Measurements from ENCODE around the gene ACTA2. TPM values are rescaled to one million over a fixed set of nuclear protein-coding genes. Genes with fewer than 3 reads are reported as not detected.

The ACTA2 gene
- polyA plus RNA-seq, 4 donors = 6.5 to 274 (median 82.6) TPM

- H3K9me3 ChIP-seq (ENCODE audit: control insufficient read depth in 2 of 2, insufficient read depth in 1 of 2, low read depth in 1 of 2, low read length in 1 of 2) = no peaks in the 10 kb centered on the region
- DNase-seq (no peak), FAIRE-seq (no peak)
- 38 to 76% (median 63%) methylated on average over 3 of the region's 3 CpGs for WGBS, 3 donors
- H3K36me3 ChIP-seq (ENCODE audit: control insufficient read depth in 3 of 3, insufficient read depth in 2 of 3, low read depth in 1 of 3, low read length in 3 of 3) = no peaks in the 10 kb centered on the region
- no peak overlapping the region for H3K27ac ChIP-seq (ENCODE audit: low read depth in 1 of 3, low read length in 2 of 3)
- no peaks in the 10 kb centered on the region for H3K27me3 ChIP-seq (ENCODE audit: control insufficient read depth in 3 of 3, insufficient read depth in 3 of 3, low read length in 3 of 3)
- peaks cover 3 to 17% (median 7%) of the 10 kb centered on the region in 3 donors for H3K4me1 ChIP-seq (ENCODE audit: control insufficient read depth in 3 of 3, insufficient read depth in 2 of 3, low read depth in 1 of 3, low read length in 2 of 3)
- peak overlapping the region in 1 of 3 donors; percentile 18 for H3K4me3 ChIP-seq (ENCODE audit: low read depth in 1 of 3, low read length in 3 of 3)
Measured at GRCh38 chr10:88992921-88993524, 40.5 kb upstream of the ACTA2 start.

GRCh38 chr10:88991899-88992320, 39.3 kb upstream of the ACTA2 start:
- Histone ChIP-seq H3K4me3 (ENCODE audit: low read depth in 1 of 3, low read length in 3 of 3) (peak overlapping the region; percentile 79 to 89 (median 83)), H3K9me3 (ENCODE audit: control insufficient read depth in 2 of 2, insufficient read depth in 1 of 2, low read depth in 1 of 2, low read length in 1 of 2) (no peaks in the 10 kb centered on the region), H3K36me3 (ENCODE audit: control insufficient read depth in 3 of 3, insufficient read depth in 2 of 3, low read depth in 1 of 3, low read length in 3 of 3) (no peaks in the 10 kb centered on the region), H3K27me3 (ENCODE audit: control insufficient read depth in 3 of 3, insufficient read depth in 3 of 3, low read length in 3 of 3) (no peaks in the 10 kb centered on the region), H3K27ac (ENCODE audit: low read depth in 1 of 3, low read length in 2 of 3) (peak overlapping the region; percentile 74 to 97 (median 84)), H3K4me1 (ENCODE audit: control insufficient read depth in 3 of 3, insufficient read depth in 2 of 3, low read depth in 1 of 3, low read length in 2 of 3) (peaks cover 3 to 17% (median 5%) of the 10 kb centered on the region in 3 donors)
- no peak for DNase-seq
- WGBS, 3 donors = 2 to 8% (median 4%) methylated on average over 6 of the region's 6 CpGs
- FAIRE-seq = no peak

- H3K4me3 ChIP-seq (ENCODE audit: low read depth in 1 of 3, low read length in 3 of 3) = peak overlapping the region; percentile 79 to 89 (median 83)
- no peaks in the 10 kb centered on the region for H3K36me3 ChIP-seq (ENCODE audit: control insufficient read depth in 3 of 3, insufficient read depth in 2 of 3, low read depth in 1 of 3, low read length in 3 of 3)
- H3K27ac ChIP-seq (ENCODE audit: low read depth in 1 of 3, low read length in 2 of 3) = peak overlapping the region; percentile 74 to 97 (median 84)
- H3K4me1 ChIP-seq (ENCODE audit: control insufficient read depth in 3 of 3, insufficient read depth in 2 of 3, low read depth in 1 of 3, low read length in 2 of 3) = peaks cover 3 to 14% (median 3%) of the 10 kb centered on the region in 3 donors
- no peaks in the 10 kb centered on the region for H3K9me3 ChIP-seq (ENCODE audit: control insufficient read depth in 2 of 2, insufficient read depth in 1 of 2, low read depth in 1 of 2, low read length in 1 of 2)
- FAIRE-seq = no peak
- H3K27me3 ChIP-seq (ENCODE audit: control insufficient read depth in 3 of 3, insufficient read depth in 3 of 3, low read length in 3 of 3) = no peaks in the 10 kb centered on the region
- DNase-seq = peak; percentile 66 to 76
- WGBS, 3 donors = 0% methylated on average over 37 to 38 of the region's 38 CpGs
Measured at GRCh38 chr10:88991161-88991898, 38.8 kb upstream of the ACTA2 start.

- DNase-seq = peak; percentile 75 to 86
- Histone ChIP-seq H3K27me3 (ENCODE audit: control insufficient read depth in 3 of 3, insufficient read depth in 3 of 3, low read length in 3 of 3) (no peaks in the 10 kb centered on the region), H3K4me3 (ENCODE audit: low read depth in 1 of 3, low read length in 3 of 3) (peak within 1 kb of the TSS; percentile 79 to 89 (median 83)), H3K4me1 (ENCODE audit: control insufficient read depth in 3 of 3, insufficient read depth in 2 of 3, low read depth in 1 of 3, low read length in 2 of 3) (peaks cover 3 to 13% (median 3%) of the 10 kb centered on the region in 3 donors), H3K9me3 (ENCODE audit: control insufficient read depth in 2 of 2, insufficient read depth in 1 of 2, low read depth in 1 of 2, low read length in 1 of 2) (no peaks in the 10 kb centered on the region), H3K36me3 (ENCODE audit: control insufficient read depth in 3 of 3, insufficient read depth in 2 of 3, low read depth in 1 of 3, low read length in 3 of 3) (no peaks in the 10 kb centered on the region), H3K27ac (ENCODE audit: low read depth in 1 of 3, low read length in 2 of 3) (peak within 1 kb of the TSS; percentile 74 to 97 (median 84))
- no peak for FAIRE-seq
- WGBS, 3 donors = 0 to 1% (median 0%) methylated on average over 50 to 51 of the region's 51 CpGs
Measured at GRCh38 chr10:88990384-88991160, 38.0 kb upstream of the ACTA2 start, which contains the start of gene FAS. Gene FAS, plus strand, starts transcription at chr10:88990798. Its CDS starts 79 bp downstream, at chr10:88990877.

GRCh38 chr10:88989824-88990383, 37.3 kb upstream of the ACTA2 start:
- WGBS, 3 donors = 12 to 13% (median 12%) methylated on average over 8 of the region's 8 CpGs
- no peaks in the 10 kb centered on the region for H3K36me3 ChIP-seq (ENCODE audit: control insufficient read depth in 3 of 3, insufficient read depth in 2 of 3, low read depth in 1 of 3, low read length in 3 of 3)
- H3K27ac ChIP-seq (ENCODE audit: low read depth in 1 of 3, low read length in 2 of 3) = peak overlapping the region; percentile 74 to 97 (median 84)
- H3K4me1 ChIP-seq (ENCODE audit: control insufficient read depth in 3 of 3, insufficient read depth in 2 of 3, low read depth in 1 of 3, low read length in 2 of 3) = peaks cover 0 to 9% (median 3%) of the 10 kb centered on the region in 3 donors
- peak overlapping the region; percentile 79 to 89 (median 83) for H3K4me3 ChIP-seq (ENCODE audit: low read depth in 1 of 3, low read length in 3 of 3)
- H3K9me3 ChIP-seq (ENCODE audit: control insufficient read depth in 2 of 2, insufficient read depth in 1 of 2, low read depth in 1 of 2, low read length in 1 of 2) = no peaks in the 10 kb centered on the region
- FAIRE-seq (no peak), DNase-seq (peak in 1 of 2 donors; percentile 36)
- no peaks in the 10 kb centered on the region for H3K27me3 ChIP-seq (ENCODE audit: control insufficient read depth in 3 of 3, insufficient read depth in 3 of 3, low read length in 3 of 3)

GRCh38 chr10:88989423-88989822, 36.9 kb upstream of the ACTA2 start:
- DNase-seq (no peak), FAIRE-seq (no peak)
- H3K4me3 ChIP-seq (ENCODE audit: low read depth in 1 of 3, low read length in 3 of 3) = no peak overlapping the region
- peaks cover 0 to 9% (median 3%) of the 10 kb centered on the region in 3 donors for H3K4me1 ChIP-seq (ENCODE audit: control insufficient read depth in 3 of 3, insufficient read depth in 2 of 3, low read depth in 1 of 3, low read length in 2 of 3)
- H3K27me3 ChIP-seq (ENCODE audit: control insufficient read depth in 3 of 3, insufficient read depth in 3 of 3, low read length in 3 of 3) = no peaks in the 10 kb centered on the region
- H3K27ac ChIP-seq (ENCODE audit: low read depth in 1 of 3, low read length in 2 of 3) = peak overlapping the region in 2 of 3 donors; percentile 74 to 86
- no peaks in the 10 kb centered on the region for H3K9me3 ChIP-seq (ENCODE audit: control insufficient read depth in 2 of 2, insufficient read depth in 1 of 2, low read depth in 1 of 2, low read length in 1 of 2)
- no peaks in the 10 kb centered on the region for H3K36me3 ChIP-seq (ENCODE audit: control insufficient read depth in 3 of 3, insufficient read depth in 2 of 3, low read depth in 1 of 3, low read length in 3 of 3)
- WGBS, 3 donors = 54 to 74% (median 69%) methylated on average over 2 of the region's 2 CpGs

- Histone ChIP-seq H3K36me3 (ENCODE audit: control insufficient read depth in 3 of 3, insufficient read depth in 2 of 3, low read depth in 1 of 3, low read length in 3 of 3) (no peaks in the 10 kb centered on the region), H3K27ac (ENCODE audit: low read depth in 1 of 3, low read length in 2 of 3) (no peak overlapping the region), H3K27me3 (ENCODE audit: control insufficient read depth in 3 of 3, insufficient read depth in 3 of 3, low read length in 3 of 3) (no peaks in the 10 kb centered on the region), H3K9me3 (ENCODE audit: control insufficient read depth in 2 of 2, insufficient read depth in 1 of 2, low read depth in 1 of 2, low read length in 1 of 2) (no peaks in the 10 kb centered on the region), H3K4me3 (ENCODE audit: low read depth in 1 of 3, low read length in 3 of 3) (no peak overlapping the region), H3K4me1 (ENCODE audit: control insufficient read depth in 3 of 3, insufficient read depth in 2 of 3, low read depth in 1 of 3, low read length in 2 of 3) (peaks cover 0 to 10% (median 5%) of the 10 kb centered on the region in 3 donors)
- no peak for FAIRE-seq
- no peak for DNase-seq
- WGBS, 3 donors = 48 to 79% (median 62%) methylated on average over 2 of the region's 2 CpGs
Measured at GRCh38 chr10:88987840-88988239, 35.3 kb upstream of the ACTA2 start.

GRCh38 chr10:88987243-88987725, 34.7 kb upstream of the ACTA2 start:
- FAIRE-seq = no peak
- peaks cover 0 to 10% (median 5%) of the 10 kb centered on the region in 3 donors for H3K4me1 ChIP-seq (ENCODE audit: control insufficient read depth in 3 of 3, insufficient read depth in 2 of 3, low read depth in 1 of 3, low read length in 2 of 3)

More at GRCh38 chr10:88987243-88987725, 34.7 kb upstream of the ACTA2 start:
- no peaks in the 10 kb centered on the region for H3K36me3 ChIP-seq (ENCODE audit: control insufficient read depth in 3 of 3, insufficient read depth in 2 of 3, low read depth in 1 of 3, low read length in 3 of 3)
- no peaks in the 10 kb centered on the region for H3K27me3 ChIP-seq (ENCODE audit: control insufficient read depth in 3 of 3, insufficient read depth in 3 of 3, low read length in 3 of 3)
- no peaks in the 10 kb centered on the region for H3K9me3 ChIP-seq (ENCODE audit: control insufficient read depth in 2 of 2, insufficient read depth in 1 of 2, low read depth in 1 of 2, low read length in 1 of 2)
- H3K27ac ChIP-seq (ENCODE audit: low read depth in 1 of 3, low read length in 2 of 3) = no peak overlapping the region
- no peak overlapping the region for H3K4me3 ChIP-seq (ENCODE audit: low read depth in 1 of 3, low read length in 3 of 3)
- no peak for DNase-seq
